K562 (cell line): ENCODE measurements around the gene LSR. TPM values are rescaled to one million over a fixed set of nuclear protein-coding genes. Genes with fewer than 3 reads are reported as not detected.
A peak's percentile ranks its signal among the peaks of the same experiment; 100 is the strongest.

Experiments
- ATAC-seq: fragments of 200-7000 bp; cut with Tn5 transposase; 3 replicates; pipeline ENCODE4 v1.9.1; 2020; ENCODE audit warnings: moderate library complexity
- BruUV-seq: library from RNA; stranded (reverse); fragments of 400-500 nt; replicated peaks from 2 replicates; lab custom pipeline; 2021; lab: Mats Ljungman, UMichigan
- CTCF ChIA-PET: fragments of 300-600 bp; formaldehyde crosslinking; extraction: SDS; loops from one replicate; lab custom pipeline; 2021; ENCODE audit warnings: low intra/inter-chr PET ratio; lab: Yijun Ruan, JAX
- POLR2A ChIA-PET: fragments of 300-600, 350-650 bp; sonication (Branson Sonifier 250); formaldehyde crosslinking; extraction: SDS; loops from one replicate; lab custom pipeline; 2021; ENCODE audit warnings: antibody characterized with exemption, inconsistent platforms; lab: Yijun Ruan, JAX
- DNase-seq, 4 experiments: peaks; one replicate each; pipeline versions ENCODE4 v3.0.0 to v3.0.0-alpha.2; 2011 to 2018; ENCODE audit warnings: low spot score in 3 of 4, mixed read lengths in 3 of 4; ENCODE audit errors: extremely low read depth in 1 of 4
- FAIRE-seq: peaks from 2 replicates; lab custom pipeline; 2011; peaks lifted over from hg19 to GRCh38; lab: Jason Lieb, UNC
- H2AFZ ChIP-seq: 2 replicates; pipeline ENCODE4 v1.6.0; 2011; ENCODE audit warnings: low read depth, low read length, control low read depth, inconsistent platforms
- H3K27ac ChIP-seq: fragments of 200-600 bp; 3 replicates; pipeline ENCODE4 v1.8.0; 2011; ENCODE audit warnings: low read depth, mild to moderate bottlenecking, control low read depth, inconsistent platforms, low read length, moderate library complexity, mixed read lengths; ENCODE audit errors: extremely low read depth
- H3K27me3 ChIP-seq, 2 experiments: fragments of 300-600 bp in 1 of 2; 2 replicates in 1 of 2; 3 replicates in 1 of 2; pipeline versions ENCODE4 v1.6.0 to v1.8.0; 2011; ENCODE audit warnings: inconsistent platforms in 2 of 2, low read length in 2 of 2, mild to moderate bottlenecking in 1 of 2, mixed read lengths in 1 of 2, moderate library complexity in 1 of 2; ENCODE audit not compliant: control insufficient read depth in 2 of 2, insufficient read depth in 2 of 2
- H3K36me3 ChIP-seq: fragments of 300-600 bp; 3 replicates; pipeline ENCODE4 v1.8.0; 2011; ENCODE audit warnings: mild to moderate bottlenecking, low read length, inconsistent platforms; ENCODE audit not compliant: control insufficient read depth, insufficient read depth
- H3K4me1 ChIP-seq, 2 experiments: fragments of 200-600 bp in 1 of 2; replicated peaks in 1 of 2; 2 replicates in 1 of 2; 3 replicates in 1 of 2; pipeline versions ENCODE4 v1.5.1 to v1.8.0; 2011; ENCODE audit warnings: inconsistent platforms in 2 of 2, low read length in 2 of 2, mild to moderate bottlenecking in 1 of 2, mixed read lengths in 1 of 2, moderate library complexity in 1 of 2; ENCODE audit not compliant: control insufficient read depth in 2 of 2, insufficient read depth in 2 of 2
- H3K4me2 ChIP-seq: 2 replicates; pipeline ENCODE4 v1.6.1; 2011; ENCODE audit warnings: low read length, control low read depth, inconsistent platforms, mixed read lengths; ENCODE audit not compliant: insufficient read depth
- H3K4me3 ChIP-seq: fragments of 200-600 bp; sonication (generic), shearing (Covaris generic); 2 replicates; pipeline ENCODE4 v1.5.1; 2016; ENCODE audit warnings: control low read depth, inconsistent platforms
- H3K79me2 ChIP-seq: fragments of 200-600 bp; 3 replicates; pipeline ENCODE4 v1.8.0; 2011; ENCODE audit warnings: low read length, inconsistent platforms; ENCODE audit not compliant: control insufficient read depth, insufficient read depth
- H3K9ac ChIP-seq, 2 experiments: 2 replicates each; pipeline versions ENCODE4 v1.6.0 to v1.6.1; 2011; ENCODE audit warnings: low read depth in 2 of 2, low read length in 2 of 2, control low read depth in 1 of 2, inconsistent platforms in 1 of 2, mild to moderate bottlenecking in 1 of 2, mixed read lengths in 1 of 2; ENCODE audit not compliant: insufficient read depth in 1 of 2
- H3K9me1 ChIP-seq: one replicate; pipeline ENCODE4 v1.6.0; 2011; ENCODE audit warnings: inconsistent platforms, mild to moderate bottlenecking, low read length, moderate library complexity; ENCODE audit not compliant: control insufficient read depth, insufficient read depth
- H3K9me3 ChIP-seq: replicated peaks from 2 replicates; pipeline ENCODE4 v1.5.1; 2011; ENCODE audit warnings: low read depth, low read length, inconsistent platforms; ENCODE audit not compliant: control insufficient read depth, insufficient read depth
- H4K20me1 ChIP-seq: replicated peaks from 2 replicates; pipeline ENCODE4 v1.6.1; 2011; ENCODE audit warnings: low read length, inconsistent platforms, mixed read lengths; ENCODE audit not compliant: control insufficient read depth, insufficient read depth
- COPS2 ChIP-seq: fragments of 450-650 bp; conservative IDR thresholded peaks from 2 replicates; pipeline ENCODE4 v1.6.1; 2016; ENCODE audit warnings: mild to moderate bottlenecking, moderate library complexity
- DNMT1 ChIP-seq: fragments of 450-650 bp; IDR thresholded peaks from 2 replicates; pipeline ENCODE4 v1.6.1; 2016; ENCODE audit warnings: antibody characterized with exemption, mild to moderate bottlenecking
- IFI16 ChIP-seq: fragments of 250-450 bp; sonication (Bioruptor Pico); IDR thresholded peaks from 2 replicates; pipeline ENCODE4 v2.1.2; 2022; ENCODE audit warnings: mild to moderate bottlenecking, inconsistent platforms
- JUND ChIP-seq, 2 experiments: IDR thresholded peaks; 2 replicates in 1 of 2; 3 replicates in 1 of 2; pipeline ENCODE4 v1.6.1; 2011; ENCODE audit warnings: borderline replicate concordance in 2 of 2, low read depth in 2 of 2, low read length in 2 of 2, improper control_type of control experiment in 1 of 2, missing biosample characterization in 1 of 2, missing genetic modification characterization in 1 of 2, missing genetic modification reagents in 1 of 2
- NBN ChIP-seq: fragments of 450-650 bp; IDR thresholded peaks from 2 replicates; pipeline ENCODE4 v1.6.1; 2016; ENCODE audit warnings: low read depth, mild to moderate bottlenecking
- RBFOX2 ChIP-seq: fragments of 200-400 bp; formaldehyde crosslinking; IDR thresholded peaks from 2 replicates; pipeline ENCODE4 v1.6.1; 2017; ENCODE audit warnings: low read depth, mild to moderate bottlenecking, low read length, moderate library complexity
- SUPT5H ChIP-seq: fragments of 450-650 bp; IDR thresholded peaks from 2 replicates; pipeline ENCODE4 v1.6.1; 2016
- ZFP36 ChIP-seq: fragments of 150-350 bp; IDR thresholded peaks from 2 replicates; pipeline ENCODE4 v1.6.1; 2018; ENCODE audit warnings: low read length, low read depth; ENCODE audit not compliant: partially characterized antibody
- ZNF354B ChIP-seq: fragments of 250-450 bp; sonication (Bioruptor Pico); IDR thresholded peaks from 2 replicates; pipeline ENCODE4 v1.4.0; 2020
- ZNF445 ChIP-seq: fragments of 250-450 bp; sonication (Bioruptor Pico); IDR thresholded peaks from 2 replicates; pipeline ENCODE4 v1.4.0; 2020; ENCODE audit warnings: low read depth, mild to moderate bottlenecking, moderate library complexity
- WGBS: fragments of 100-300 bp; shearing (Covaris generic); methylation state at CpG from one replicate; pipeline ENCODE4 v1.1.6; 2016; ENCODE audit warnings: low coverage, mixed read lengths; ENCODE audit not compliant: insufficient coverage; ENCODE audit errors: missing lambda C conversion rate; 5-methylcytosine and 5-hydroxymethylcytosine counted together
- in situ Hi-C: fragments of 300-500 bp; cut with MboI; formaldehyde crosslinking; loops from 4 replicates; pipeline ENCODE4 v1.15.0; 2018; ENCODE audit warnings: inconsistent platforms, mixed read lengths
- intact Hi-C: fragments of 100-400 bp; cut with micrococcal nuclease; formaldehyde crosslinking; loops from 2 replicates; pipeline ENCODE4 v1.14.2; 2022
- polyA plus RNA-seq, 8 experiments: library from polyadenylated mRNA; depleted of rRNA in 4 of 8; stranded (reverse) in 5 of 8; unstranded in 3 of 8; fragments of >200 nt; fragmentation: Nextera tagmentation in 2 of 8; fragmentation: Illumina TruSeq in 1 of 8; extraction: Ambion mirVana in 2 of 8; extraction: Trizol in 1 of 8; gene quantifications; 2 replicates each; pipeline versions ENCODE4 v1.2.1 to v1.2.3, GENCODE V29; 2011 to 2014; ENCODE audit warnings: inconsistent platforms in 1 of 8, missing spikeins in 1 of 8
- total RNA-seq, 7 experiments: library from RNA; depleted of rRNA in 6 of 7; stranded (reverse); fragments of >200 nt in 6 of 7; fragmentation: Illumina TruSeq in 2 of 7; extraction: Trizol in 2 of 7; gene quantifications; 2 replicates each; pipeline versions ENCODE4 v1.2.1 to v1.2.3, GENCODE V29; 2011 to 2021; ENCODE audit warnings: low replicate concordance in 1 of 7
- TF ChIP-seq, protein P1 (sequence below): fragments of 450-650 bp; formaldehyde crosslinking; IDR thresholded peaks from 2 replicates; pipeline ENCODE4 v1.4.0; 2020; ENCODE audit warnings: mild to moderate bottlenecking, moderate library complexity
- TF ChIP-seq, protein P2 (sequence below), 2 experiments: fragments of 450-650 bp; IDR thresholded peaks; 2 replicates each; pipeline ENCODE4 v1.6.1; 2016
- TF ChIP-seq, protein P3 (sequence below): fragments of 450-650 bp; formaldehyde crosslinking; IDR thresholded peaks from 2 replicates; pipeline ENCODE4 v1.4.0; 2022; ENCODE audit warnings: missing genetic modification characterization
- TF ChIP-seq, protein P4 (sequence below): fragments of 450-650 bp; IDR thresholded peaks from 2 replicates; pipeline ENCODE4 v1.6.1; 2017; ENCODE audit warnings: antibody characterized with exemption, mild to moderate bottlenecking

Gene LSR
- total and polyA plus RNA-seq, 9 of the 15 experiments (the other 6 are each of a cell fraction or from before 2014, with no cell fraction given): 0.44 to 87.9 (median 28.0) TPM

DNA sequence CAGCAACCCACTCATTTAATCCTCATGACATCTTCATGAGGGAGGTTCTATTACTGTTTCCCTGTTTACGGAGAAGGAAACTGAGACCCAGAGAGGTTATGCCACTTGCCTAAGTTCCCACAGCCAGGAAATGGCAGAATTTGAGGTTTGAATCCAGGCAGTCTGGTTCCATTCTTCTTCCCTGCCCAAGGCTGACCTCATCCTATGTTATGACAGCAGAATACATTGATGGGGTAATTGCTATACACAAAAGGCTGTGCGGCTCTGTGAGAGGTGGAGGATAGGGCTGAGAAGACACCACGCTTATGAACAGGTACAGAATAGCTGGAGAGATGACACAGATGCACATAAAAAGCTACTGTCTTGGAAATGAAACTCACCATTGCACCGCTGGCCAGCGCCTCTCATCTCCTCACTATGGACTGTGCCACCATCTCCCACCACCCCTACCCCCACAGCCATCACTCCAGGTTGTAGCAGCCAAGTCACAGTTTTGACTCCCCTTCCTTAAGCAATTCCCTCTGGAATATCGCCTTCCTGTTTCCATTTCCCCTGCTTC lies 54.6 kb downstream of the LSR start:
- ATAC-seq (no peak), DNase-seq (peak in 1 of 4 experiments; percentile 9), FAIRE-seq (peak; percentile 54)
- Histone ChIP-seq H2AFZ (peak overlapping the region; percentile 54), H3K36me3 (no peaks in the 10 kb centered on the region), H3K9ac (peak overlapping the region in 1 of 2 experiments; percentile 85; a peak in 2 of 4 replicates), H3K27me3 (no peaks in the 10 kb centered on the region), H3K9me1 (peaks cover 3% of the 10 kb centered on the region), H3K79me2 (no peaks in the 10 kb centered on the region), H3K9me3 (no peaks in the 10 kb centered on the region), H3K4me3 (no peak overlapping the region), H3K4me2 (no peak overlapping the region), H4K20me1 (no peaks in the 10 kb centered on the region), H3K4me1 (peaks cover 60 to 66% of the 10 kb centered on the region in 2 experiments), H3K27ac (peak overlapping the region; percentile 40; the same call in 2 of the 3 replicates)
- in situ Hi-C loops (no loop called here), intact Hi-C loops (no loop called here)
- CTCF ChIA-PET: no interaction called here
- 82% methylated on average over 6 of the region's 6 CpGs for WGBS
- POLR2A ChIA-PET: no interaction called here
- no TSS peak for BruUV-seq
- no peak for TF ChIP-seq IFI16
- TF ChIP-seq, protein P1, sequence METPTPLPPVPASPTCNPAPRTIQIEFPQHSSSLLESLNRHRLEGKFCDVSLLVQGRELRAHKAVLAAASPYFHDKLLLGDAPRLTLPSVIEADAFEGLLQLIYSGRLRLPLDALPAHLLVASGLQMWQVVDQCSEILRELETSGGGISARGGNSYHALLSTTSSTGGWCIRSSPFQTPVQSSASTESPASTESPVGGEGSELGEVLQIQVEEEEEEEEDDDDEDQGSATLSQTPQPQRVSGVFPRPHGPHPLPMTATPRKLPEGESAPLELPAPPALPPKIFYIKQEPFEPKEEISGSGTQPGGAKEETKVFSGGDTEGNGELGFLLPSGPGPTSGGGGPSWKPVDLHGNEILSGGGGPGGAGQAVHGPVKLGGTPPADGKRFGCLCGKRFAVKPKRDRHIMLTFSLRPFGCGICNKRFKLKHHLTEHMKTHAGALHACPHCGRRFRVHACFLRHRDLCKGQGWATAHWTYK (CRISPR knock-in tag): no peak
- peak; percentile 39 for TF ChIP-seq ZFP36
- no peak for TF ChIP-seq RBFOX2
- TF ChIP-seq COPS2: no peak
- no peak for TF ChIP-seq SUPT5H
- TF ChIP-seq, protein P2, sequence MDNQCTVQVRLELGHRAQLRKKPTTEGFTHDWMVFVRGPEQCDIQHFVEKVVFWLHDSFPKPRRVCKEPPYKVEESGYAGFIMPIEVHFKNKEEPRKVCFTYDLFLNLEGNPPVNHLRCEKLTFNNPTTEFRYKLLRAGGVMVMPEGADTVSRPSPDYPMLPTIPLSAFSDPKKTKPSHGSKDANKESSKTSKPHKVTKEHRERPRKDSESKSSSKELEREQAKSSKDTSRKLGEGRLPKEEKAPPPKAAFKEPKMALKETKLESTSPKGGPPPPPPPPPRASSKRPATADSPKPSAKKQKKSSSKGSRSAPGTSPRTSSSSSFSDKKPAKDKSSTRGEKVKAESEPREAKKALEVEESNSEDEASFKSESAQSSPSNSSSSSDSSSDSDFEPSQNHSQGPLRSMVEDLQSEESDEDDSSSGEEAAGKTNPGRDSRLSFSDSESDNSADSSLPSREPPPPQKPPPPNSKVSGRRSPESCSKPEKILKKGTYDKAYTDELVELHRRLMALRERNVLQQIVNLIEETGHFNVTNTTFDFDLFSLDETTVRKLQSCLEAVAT (IDR thresholded peaks at IDR 0.05): peak in 1 of 2 experiments; percentile 86; a peak in 2 of 4 replicates
- no peak for TF ChIP-seq ZNF354B (CRISPR knock-in tag)
- TF ChIP-seq, protein P3, sequence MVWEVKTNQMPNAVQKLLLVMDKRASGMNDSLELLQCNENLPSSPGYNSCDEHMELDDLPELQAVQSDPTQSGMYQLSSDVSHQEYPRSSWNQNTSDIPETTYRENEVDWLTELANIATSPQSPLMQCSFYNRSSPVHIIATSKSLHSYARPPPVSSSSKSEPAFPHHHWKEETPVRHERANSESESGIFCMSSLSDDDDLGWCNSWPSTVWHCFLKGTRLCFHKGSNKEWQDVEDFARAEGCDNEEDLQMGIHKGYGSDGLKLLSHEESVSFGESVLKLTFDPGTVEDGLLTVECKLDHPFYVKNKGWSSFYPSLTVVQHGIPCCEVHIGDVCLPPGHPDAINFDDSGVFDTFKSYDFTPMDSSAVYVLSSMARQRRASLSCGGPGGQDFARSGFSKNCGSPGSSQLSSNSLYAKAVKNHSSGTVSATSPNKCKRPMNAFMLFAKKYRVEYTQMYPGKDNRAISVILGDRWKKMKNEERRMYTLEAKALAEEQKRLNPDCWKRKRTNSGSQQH (CRISPR knock-in tag): no peak
- TF ChIP-seq, protein P4, sequence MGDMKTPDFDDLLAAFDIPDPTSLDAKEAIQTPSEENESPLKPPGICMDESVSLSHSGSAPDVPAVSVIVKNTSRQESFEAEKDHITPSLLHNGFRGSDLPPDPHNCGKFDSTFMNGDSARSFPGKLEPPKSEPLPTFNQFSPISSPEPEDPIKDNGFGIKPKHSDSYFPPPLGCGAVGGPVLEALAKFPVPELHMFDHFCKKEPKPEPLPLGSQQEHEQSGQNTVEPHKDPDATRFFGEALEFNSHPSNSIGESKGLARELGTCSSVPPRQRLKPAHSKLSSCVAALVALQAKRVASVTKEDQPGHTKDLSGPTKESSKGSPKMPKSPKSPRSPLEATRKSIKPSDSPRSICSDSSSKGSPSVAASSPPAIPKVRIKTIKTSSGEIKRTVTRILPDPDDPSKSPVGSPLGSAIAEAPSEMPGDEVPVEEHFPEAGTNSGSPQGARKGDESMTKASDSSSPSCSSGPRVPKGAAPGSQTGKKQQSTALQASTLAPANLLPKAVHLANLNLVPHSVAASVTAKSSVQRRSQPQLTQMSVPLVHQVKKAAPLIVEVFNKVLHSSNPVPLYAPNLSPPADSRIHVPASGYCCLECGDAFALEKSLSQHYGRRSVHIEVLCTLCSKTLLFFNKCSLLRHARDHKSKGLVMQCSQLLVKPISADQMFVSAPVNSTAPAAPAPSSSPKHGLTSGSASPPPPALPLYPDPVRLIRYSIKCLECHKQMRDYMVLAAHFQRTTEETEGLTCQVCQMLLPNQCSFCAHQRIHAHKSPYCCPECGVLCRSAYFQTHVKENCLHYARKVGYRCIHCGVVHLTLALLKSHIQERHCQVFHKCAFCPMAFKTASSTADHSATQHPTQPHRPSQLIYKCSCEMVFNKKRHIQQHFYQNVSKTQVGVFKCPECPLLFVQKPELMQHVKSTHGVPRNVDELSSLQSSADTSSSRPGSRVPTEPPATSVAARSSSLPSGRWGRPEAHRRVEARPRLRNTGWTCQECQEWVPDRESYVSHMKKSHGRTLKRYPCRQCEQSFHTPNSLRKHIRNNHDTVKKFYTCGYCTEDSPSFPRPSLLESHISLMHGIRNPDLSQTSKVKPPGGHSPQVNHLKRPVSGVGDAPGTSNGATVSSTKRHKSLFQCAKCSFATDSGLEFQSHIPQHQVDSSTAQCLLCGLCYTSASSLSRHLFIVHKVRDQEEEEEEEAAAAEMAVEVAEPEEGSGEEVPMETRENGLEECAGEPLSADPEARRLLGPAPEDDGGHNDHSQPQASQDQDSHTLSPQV: no peak
- TF ChIP-seq JUND (IDR thresholded peaks at IDR 0.05; ENCODE audit: borderline replicate concordance, low read depth, low read length): peak; percentile 27; the same call in 1 of the 2 replicates
- no peak for TF ChIP-seq JUND (tag; IDR thresholded peaks at IDR 0.05; ENCODE audit: borderline replicate concordance, low read depth, low read length)
- TF ChIP-seq DNMT1: no peak
- no peak for TF ChIP-seq ZNF445 (CRISPR knock-in tag)
- no peak for TF ChIP-seq NBN
